Stimulated activated CD4-positive, alpha-beta T cell treated with anti-CD3 and anti-CD28 coated beads, Interleukin-12 subunit alpha, Interleukin-12 subunit beta, amount 100 ng/mL, for 4 hours (primary cell): Measurements from ENCODE around the gene PRSS1.
"Not testable (repeated sequence)": the region's sequence is repeated elsewhere in the genome, so short reads cannot be mapped to it uniquely, and the experiment has no call there.

ENCODE experiments used
- DNase-seq: peaks from one replicate; pipeline ENCODE4 v3.0.0-alpha.2; 2020

Gene PRSS1

GRCh38 chr7:142774826-142775225 lies 25.6 kb downstream of the PRSS1 start:
- DNase-seq = no peak

GRCh38 chr7:142775351-142776115 lies 26.3 kb downstream of the PRSS1 start:
- DNase-seq = not testable (repeated sequence)

GRCh38 chr7:142776206-142776844 lies 27.1 kb downstream of the PRSS1 start:
- no peak for DNase-seq

- not testable (repeated sequence) for DNase-seq
These were observed 27.6 kb downstream of the PRSS1 start for GRCh38 chr7:142776845-142777225.

- DNase-seq = no peak
These were observed 28.0 kb downstream of the PRSS1 start for GRCh38 chr7:142777318-142777717.

- peak; percentile 65 for DNase-seq
These were observed 33.9 kb downstream of the PRSS1 start for GRCh38 chr7:142782922-142783900.

- DNase-seq = no peak
These were observed 34.8 kb downstream of the PRSS1 start for GRCh38 chr7:142784096-142784495.

GRCh38 chr7:142784716-142785115 lies 35.4 kb downstream of the PRSS1 start:
- DNase-seq = no peak

GRCh38 chr7:142785841-142786250 lies 36.6 kb downstream of the PRSS1 start:
- peak; percentile 59 for DNase-seq

GRCh38 chr7:142787034-142787768 lies 37.9 kb downstream of the PRSS1 start:
- no peak for DNase-seq

- no peak for DNase-seq
These were observed 38.5 kb downstream of the PRSS1 start for GRCh38 chr7:142787783-142788182.

GRCh38 chr7:142788303-142789289 lies 39.3 kb downstream of the PRSS1 start:
- DNase-seq = no peak

- no peak for DNase-seq
These were observed 40.2 kb downstream of the PRSS1 start for GRCh38 chr7:142789441-142789840.

GRCh38 chr7:142790056-142790455 lies 40.8 kb downstream of the PRSS1 start:
- no peak for DNase-seq

- no peak for DNase-seq
These were observed 41.3 kb downstream of the PRSS1 start for GRCh38 chr7:142790555-142790954.

GRCh38 chr7:142791502-142791901 lies 42.2 kb downstream of the PRSS1 start:
- no peak for DNase-seq

- no peak for DNase-seq
These were observed 42.9 kb downstream of the PRSS1 start for GRCh38 chr7:142792129-142792528.

- no peak for DNase-seq
These were observed 43.3 kb downstream of the PRSS1 start for GRCh38 chr7:142792593-142792992.

GRCh38 chr7:142793156-142793555 lies 43.9 kb downstream of the PRSS1 start:
- DNase-seq = no peak

GRCh38 chr7:142795339-142795863 lies 46.1 kb downstream of the PRSS1 start:
- no peak for DNase-seq

GRCh38 chr7:142796001-142796500 lies 46.8 kb downstream of the PRSS1 start:
- no peak for DNase-seq
